Activated gamma-delta T cell treated with anti-CD3 and anti-CD28 coated beads, Interleukin-2, amount 50 U/mL, for 16 hours (primary cell): ENCODE measurements around the gene ESRRB.

ENCODE experiments used
- DNase-seq: peaks from one replicate; pipeline ENCODE4 v3.0.0-alpha.2; 2020; ENCODE audit warnings: low read depth

The ESRRB gene

GRCh38 chr14:76407449-76408150, 31.7 kb downstream of the ESRRB start:
- no peak for DNase-seq

DNA sequence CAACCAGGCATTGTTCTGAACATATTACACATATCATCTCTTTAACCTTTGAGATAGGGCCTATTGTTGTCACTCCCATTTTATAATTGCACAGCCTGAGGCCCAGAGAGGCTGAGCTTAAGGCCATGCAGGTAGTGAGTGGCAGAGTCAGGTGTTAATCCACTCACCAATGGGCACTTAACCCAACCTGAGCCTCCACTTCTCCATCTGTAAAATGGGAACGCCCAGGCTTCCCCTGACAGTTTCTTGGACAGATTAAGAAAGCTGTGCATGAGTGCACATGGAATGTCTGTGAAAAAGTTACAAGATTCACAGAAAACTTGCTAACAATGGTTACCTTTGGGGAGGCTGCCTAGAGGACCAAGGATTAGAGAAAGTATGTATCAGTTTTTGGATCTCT, 32.9 kb downstream of the ESRRB start:
- no peak for DNase-seq

DNA sequence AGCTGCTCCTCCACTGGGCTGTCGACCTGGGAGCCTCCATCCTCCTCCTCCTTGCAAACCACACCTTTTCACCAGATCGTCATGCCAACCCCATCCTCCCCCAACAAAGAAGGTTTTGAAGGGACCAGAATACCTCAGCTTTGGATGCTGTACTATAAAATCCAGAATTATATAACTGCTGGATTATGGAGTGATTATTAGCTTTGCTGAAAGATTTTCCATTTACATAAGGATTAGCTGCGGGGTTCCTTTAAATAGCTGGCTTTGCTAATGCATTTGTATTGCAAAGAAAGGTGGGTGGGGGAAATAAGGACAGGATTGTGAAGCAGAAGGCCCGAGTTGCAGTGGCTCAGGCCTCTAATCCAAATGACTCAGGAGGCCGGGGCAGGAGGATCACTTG, 36.6 kb downstream of the ESRRB start:
- DNase-seq: no peak

GRCh38 chr14:76413106-76413961, 37.4 kb downstream of the ESRRB start:
- no peak for DNase-seq

DNA sequence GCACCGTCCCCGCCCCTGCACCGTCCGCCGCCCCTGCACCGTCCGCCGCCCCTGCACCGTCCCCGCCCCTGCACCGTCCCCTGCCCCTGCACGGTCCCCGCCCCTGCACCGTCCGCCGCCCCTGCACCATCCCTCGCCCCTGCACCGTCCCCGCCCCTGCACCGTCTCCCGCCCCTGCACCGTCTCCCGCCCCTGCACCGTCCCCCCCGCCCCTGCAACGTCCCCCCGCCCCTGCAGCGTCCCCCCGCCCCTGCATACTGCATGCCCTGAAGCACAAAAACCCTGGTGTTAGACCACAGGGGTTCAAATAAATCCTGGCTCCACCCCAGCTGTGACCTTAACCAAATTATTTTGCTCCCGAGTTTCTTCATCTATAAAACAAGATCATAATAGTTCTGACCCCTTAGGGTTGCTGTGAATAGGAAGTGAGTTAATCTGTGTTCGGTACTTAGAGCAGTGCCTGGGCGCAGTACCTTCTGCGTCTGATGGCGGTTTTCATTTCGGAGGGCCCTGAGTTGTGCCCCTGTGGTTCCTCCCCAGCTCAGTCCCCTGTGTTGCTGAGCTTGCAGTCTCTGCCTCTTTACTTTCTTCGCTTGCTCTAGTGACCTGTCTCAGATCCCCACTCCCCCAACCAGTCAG, 38.1 kb downstream of the ESRRB start:
- DNase-seq: no peak

GRCh38 chr14:76419399-76419798, 43.5 kb downstream of the ESRRB start:
- no peak for DNase-seq

DNA sequence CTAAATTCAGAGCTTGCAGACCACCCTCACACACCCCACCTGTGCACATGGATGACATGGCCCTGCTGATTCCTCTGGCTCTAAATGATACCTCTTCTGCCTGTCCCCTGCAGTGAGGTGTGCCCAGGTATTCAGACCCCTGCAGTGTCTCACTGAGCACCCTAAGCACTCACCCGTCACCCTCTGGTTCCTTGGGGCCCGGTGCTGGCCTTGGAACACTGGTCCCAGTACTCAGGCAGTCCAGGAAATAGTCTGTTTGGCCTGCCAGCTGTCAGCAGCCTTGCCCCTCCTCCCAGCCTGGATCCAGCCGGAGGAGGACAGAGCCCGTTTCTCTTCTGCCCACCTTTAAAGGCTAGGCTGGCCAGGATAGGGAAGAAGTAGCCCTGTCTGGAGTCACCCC, 44.9 kb downstream of the ESRRB start:
- DNase-seq: no peak

DNA sequence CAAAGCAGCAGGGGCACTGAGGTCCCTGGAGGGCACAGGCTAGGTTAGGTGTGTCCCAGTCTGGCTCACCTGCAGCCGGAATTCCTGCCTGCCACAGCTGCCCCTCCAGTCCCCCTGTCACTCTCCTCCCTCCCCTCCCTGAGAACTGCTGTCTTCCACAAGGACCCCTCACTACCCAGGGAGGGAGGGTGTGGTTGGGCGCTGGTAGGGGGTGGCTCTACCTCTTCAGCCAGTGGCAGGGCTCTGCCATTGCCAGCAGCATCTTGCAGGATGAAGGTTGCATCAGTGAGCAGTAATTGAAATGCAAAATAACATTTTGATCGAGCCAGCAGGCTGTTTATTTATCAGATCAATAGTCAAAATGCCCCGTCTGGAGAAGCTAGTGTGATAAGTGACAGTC, 45.7 kb downstream of the ESRRB start:
- no peak for DNase-seq

DNA sequence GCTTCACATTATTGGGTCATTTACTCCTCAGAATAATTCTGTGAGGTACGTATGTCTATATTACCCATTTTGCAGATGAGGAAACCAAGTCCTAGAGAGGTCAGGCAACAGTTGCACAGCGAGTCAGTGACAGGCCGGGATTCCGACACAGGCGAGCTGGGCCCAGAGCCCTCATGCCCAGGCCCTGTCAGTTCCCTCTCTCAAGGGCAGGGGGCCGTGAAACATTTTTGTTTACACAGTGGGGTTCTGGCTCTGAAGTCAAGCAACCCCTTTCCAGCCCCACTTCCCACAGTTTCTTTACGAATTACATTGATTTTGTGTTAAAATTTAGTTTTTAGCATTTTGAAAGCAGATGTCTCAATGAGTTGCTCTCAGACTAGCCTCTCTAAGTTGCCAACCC, 46.7 kb downstream of the ESRRB start:
- DNase-seq: no peak

DNA sequence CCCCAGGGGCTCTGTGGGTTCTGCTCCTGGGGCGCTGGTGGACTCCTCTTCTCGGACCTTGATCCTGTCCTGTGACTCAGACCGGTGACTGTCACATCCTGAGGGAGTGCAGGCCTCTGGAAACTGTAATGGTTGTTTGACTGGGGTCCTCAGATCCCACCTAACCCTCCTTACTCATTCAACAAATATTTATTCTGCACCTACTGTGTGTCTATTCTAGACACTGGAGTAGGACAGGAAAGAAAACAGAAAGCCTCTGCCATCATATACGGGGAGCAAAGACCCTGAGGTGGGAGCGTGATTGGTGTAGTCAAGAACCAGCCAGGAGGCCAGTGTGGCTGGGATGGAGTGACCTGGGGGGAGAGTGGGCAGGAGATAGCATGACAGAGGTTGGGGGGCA, 47.6 kb downstream of the ESRRB start:
- no peak for DNase-seq

DNA sequence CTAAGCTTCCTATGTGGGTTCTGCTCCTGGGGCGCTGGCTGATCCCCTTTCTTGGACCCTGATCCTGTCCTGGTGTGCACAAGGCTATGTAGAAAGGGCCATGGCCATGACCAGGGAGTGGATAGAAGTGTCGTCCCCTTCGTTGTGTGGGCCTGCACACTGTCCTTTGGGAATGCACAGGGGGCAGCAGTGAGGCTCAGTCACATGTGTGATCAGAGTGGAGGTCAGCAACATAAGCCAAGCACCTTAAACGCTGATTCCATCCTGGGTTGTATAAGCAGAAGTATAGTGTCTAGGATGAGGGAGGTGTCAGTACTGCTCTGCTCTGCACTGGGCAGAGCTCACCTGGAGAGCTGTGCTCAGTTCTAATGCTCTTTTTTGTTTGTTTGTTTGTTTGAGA, 48.4 kb downstream of the ESRRB start:
- no peak for DNase-seq

DNA sequence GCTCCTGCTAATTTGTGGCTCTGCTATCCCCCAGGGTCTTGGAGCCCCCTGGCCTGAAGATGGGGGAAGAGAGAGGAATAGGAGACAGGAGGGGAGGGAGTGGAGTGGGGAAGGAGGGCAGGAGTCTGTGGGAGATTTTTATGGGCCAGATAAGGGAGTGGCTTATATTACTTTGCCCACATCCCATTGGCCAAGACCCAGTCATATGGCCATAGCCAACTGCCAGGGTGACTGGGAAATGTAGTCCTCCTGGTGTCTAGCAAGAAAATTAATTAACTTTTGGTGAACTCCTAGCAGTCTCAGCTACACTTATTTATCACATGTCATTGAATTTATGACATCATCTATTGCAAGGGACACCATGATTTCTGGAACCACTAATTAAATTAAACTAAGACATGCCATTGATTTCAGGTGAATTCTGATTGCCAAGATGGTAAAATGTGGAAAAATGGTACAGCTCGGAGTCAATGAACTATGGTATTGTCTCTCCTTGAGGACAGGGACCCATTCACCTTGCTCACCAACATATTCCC, 50.3 kb downstream of the ESRRB start:
- no peak for DNase-seq

DNA sequence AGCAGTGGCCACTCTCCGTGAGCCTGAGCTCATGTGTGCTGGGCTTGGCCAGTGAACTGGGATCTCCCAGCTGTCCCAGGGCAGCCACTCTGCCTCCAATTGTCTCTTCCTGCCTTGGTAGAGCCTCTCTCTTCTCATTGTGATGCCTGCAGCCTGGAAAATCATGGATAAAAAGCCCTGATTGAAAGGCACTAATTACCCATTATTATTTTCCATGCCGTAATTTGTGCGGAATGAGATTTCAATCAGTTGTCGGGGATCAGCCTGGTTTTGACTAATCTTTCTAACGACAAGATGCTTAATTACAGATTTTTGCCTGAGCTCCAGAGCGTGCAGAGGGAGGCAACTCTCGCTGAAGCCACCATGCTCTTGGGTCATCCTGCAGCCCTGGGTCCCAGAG, 52.7 kb downstream of the ESRRB start:
- no peak for DNase-seq

- no peak for DNase-seq
Measured at GRCh38 chr14:76430017-76430416, 54.1 kb downstream of the ESRRB start.

DNA sequence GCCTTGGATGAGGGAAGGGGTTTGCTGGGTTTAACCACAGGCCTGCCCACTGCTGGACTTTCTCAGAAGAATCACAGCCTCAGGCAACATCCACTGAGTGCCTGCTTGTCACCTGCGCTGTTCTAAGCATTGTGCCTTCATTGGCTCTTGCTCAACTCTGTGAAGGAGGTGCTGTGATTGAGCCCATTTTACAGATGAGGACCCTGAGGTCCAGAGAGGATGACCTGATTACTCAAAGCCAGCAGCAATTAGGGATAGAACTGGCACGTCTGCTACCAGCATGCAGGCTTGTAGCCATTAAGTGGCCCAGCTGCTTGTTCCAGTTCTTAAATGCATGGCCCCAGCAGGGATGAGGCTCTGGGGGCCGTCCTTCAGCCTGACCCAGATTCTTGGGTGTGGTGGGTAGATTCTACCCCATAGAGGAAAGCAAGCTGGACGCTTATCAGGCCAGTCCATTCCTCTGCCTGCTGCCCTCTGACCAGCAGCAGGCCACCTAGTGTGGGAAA, 54.6 kb downstream of the ESRRB start:
- DNase-seq: no peak

- no peak for DNase-seq
Measured at GRCh38 chr14:76431538-76431937, 55.6 kb downstream of the ESRRB start.

- DNase-seq: no peak
Measured at GRCh38 chr14:76432827-76433752, 57.2 kb downstream of the ESRRB start.

DNA sequence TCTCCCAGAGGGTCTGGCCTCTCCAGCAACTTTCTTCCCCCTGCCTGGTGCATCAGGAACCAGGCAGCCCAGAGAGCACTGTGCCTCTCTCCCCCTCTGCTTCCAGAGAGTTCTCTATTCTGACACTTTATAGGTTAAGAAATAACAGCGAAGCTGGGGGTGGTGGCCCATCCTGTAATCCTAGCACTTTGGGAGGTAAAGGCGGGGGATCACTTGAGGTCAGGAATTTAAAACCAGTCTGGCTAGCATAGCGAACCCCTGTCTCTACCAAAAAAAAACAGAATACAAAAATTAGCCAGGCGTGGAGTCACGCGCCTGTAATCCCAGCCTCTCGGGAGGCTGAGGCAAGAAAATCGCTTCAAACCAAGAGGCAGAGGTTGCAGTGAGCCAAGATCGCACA, 58.3 kb downstream of the ESRRB start:
- DNase-seq: no peak

GRCh38 chr14:76439237-76439775, 63.4 kb downstream of the ESRRB start:
- no peak for DNase-seq

DNA sequence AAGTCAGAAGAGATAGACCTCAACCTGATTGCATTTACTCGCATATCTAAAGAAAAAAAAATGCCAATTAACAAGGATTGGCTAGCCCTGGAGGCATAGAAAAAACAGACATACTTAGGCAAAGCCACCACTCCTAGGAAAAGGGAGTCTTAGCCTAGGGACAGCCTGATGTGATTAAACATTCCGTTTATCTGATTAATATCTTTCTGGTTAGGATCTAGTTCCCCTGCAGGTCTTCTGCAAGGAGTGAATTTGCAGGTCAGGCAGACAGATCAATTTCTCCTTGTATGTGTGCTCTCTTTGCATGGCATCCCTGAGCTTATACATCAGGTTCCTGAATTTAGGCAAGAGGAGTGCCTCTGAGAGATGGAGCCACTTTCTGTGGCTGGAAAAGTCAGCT, 70.5 kb downstream of the ESRRB start:
- no peak for DNase-seq

DNA sequence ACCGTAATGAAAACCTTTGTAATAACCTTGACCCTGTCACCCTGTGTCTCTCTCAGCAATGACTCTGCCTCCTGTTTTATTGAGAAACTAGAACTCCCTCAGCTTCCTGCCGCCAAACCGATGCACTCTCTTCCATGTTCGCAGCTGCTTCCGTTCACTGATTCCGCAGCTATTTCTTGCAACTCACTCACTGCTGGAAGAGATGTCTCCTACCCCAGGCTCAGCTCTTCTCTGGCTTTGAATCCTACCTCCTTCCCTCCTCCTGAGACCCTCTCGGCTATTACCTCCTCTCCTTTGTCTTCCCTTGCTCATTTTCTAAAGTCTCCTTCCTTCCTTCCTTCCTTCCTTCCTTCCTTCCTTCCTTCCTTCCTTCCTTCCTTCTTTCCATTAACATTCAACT, 71.0 kb downstream of the ESRRB start:
- DNase-seq: no peak
